Peyer's patch (tissue), 4 donors: ENCODE data around the gene MRPL36. TPM values are rescaled to one million over a fixed set of nuclear protein-coding genes. Genes with fewer than 3 reads are reported as not detected.

Source experiments
- DNase-seq, 3 donors: peaks; one replicate each; pipeline ENCODE4 v3.0.0-alpha.2; 2017 to 2019
- H3K27ac ChIP-seq, 4 donors: fragments of 200-600 bp; sonication (generic); one replicate each; pipeline ENCODE4 v1.5.1; 2016 to 2019
- H3K27me3 ChIP-seq, 2 donors: fragments of 200-600 bp; sonication (generic); one replicate each; pipeline ENCODE4 v1.5.1; 2019
- H3K36me3 ChIP-seq, 3 donors: fragments of 200-600 bp; sonication (generic); one replicate each; pipeline ENCODE4 v1.5.1; 2016 to 2019
- H3K4me1 ChIP-seq, 4 donors: fragments of 200-600 bp; sonication (generic); one replicate each; pipeline ENCODE4 v1.5.1; 2016 to 2019
- H3K4me3 ChIP-seq, 4 donors: fragments of 200-600 bp; sonication (generic); 1 replicate in 3 of 4; 2 replicates in 1 of 4; pipeline ENCODE4 v1.5.1; 2016 to 2019; ENCODE audit warnings: mild to moderate bottlenecking in 1 of 4
- H3K9me3 ChIP-seq, 4 donors: fragments of 200-600 bp; sonication (generic); one replicate each; pipeline ENCODE4 v1.5.1; 2016 to 2019; ENCODE audit warnings: mild to moderate bottlenecking in 1 of 4
- POLR2A ChIP-seq, 2 donors: fragments of 450-650 bp; IDR thresholded peaks; one replicate each; pipeline ENCODE4 v1.5.1; 2017; ENCODE audit warnings: antibody characterized with exemption in 2 of 2, mild to moderate bottlenecking in 2 of 2, moderate library complexity in 2 of 2
- total RNA-seq, 4 donors: library from RNA; depleted of rRNA; stranded (reverse); fragments of >200 nt; gene quantifications; one replicate each; pipeline ENCODE4 v1.1.0, GENCODE V29; 2016
- TF ChIP-seq, protein P1 (sequence below), 6 experiments: fragments of 450-650 bp in 4 of 6; fragments of 200-600 bp in 2 of 6; sonication (generic) in 1 of 6; IDR thresholded peaks; one replicate each; pipeline ENCODE4 v1.5.1; 2017 to 2019; ENCODE audit warnings: antibody characterized with exemption in 6 of 6, mild to moderate bottlenecking in 3 of 6, moderate library complexity in 1 of 6

Gene MRPL36
- total RNA-seq, 4 donors from 2014 or later, result 21.9 to 23.9 (median 23.3) TPM

DNA sequence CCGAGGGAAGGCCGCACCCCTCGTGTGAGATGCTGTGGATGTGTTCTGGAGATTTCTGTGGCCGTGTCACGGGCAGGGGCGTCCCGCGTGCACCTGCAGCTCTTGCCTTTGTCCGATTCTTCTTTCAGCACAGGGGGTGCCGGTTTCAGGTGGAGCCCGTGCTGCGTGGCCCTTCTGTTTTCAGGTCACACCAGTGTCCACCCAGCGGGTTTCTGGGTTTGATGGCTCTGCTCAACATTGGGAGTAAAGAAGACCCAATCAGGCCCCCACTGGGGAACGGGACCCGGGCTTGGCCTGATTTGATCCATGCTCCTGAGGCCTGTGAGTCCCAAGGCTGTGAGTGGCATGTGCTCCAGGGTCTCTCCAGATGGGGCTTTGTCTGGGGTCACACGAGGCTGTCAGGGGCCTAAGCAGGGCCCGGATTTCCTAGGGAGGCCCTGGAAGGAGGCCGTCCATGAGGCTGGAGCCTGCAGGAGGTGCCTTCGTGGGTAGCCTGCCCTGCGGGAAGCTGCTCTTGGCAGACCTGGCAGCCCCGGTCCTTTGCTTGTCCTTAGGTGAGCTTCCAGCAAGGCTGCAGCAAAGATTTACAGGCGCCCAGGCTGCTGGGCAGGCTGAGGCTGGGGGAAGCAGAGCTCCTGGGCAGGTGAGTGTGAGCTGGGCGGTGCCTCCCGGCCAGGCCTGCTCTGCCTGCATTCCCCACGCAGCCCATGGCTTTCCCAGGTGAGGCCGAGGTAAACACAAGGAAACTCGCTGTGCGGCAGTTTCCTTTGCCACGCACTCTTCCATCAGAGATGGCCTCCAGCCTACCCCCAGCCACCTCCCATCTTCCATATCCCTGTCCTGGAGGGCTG, 12.8 kb downstream of the MRPL36 start:
- H3K36me3 ChIP-seq, result no peaks in the 10 kb centered on the region
- no peaks in the 10 kb centered on the region for H3K9me3 ChIP-seq
- no peak overlapping the region for H3K4me3 ChIP-seq
- H3K27ac ChIP-seq, result no peak overlapping the region
- TF ChIP-seq, protein P1, sequence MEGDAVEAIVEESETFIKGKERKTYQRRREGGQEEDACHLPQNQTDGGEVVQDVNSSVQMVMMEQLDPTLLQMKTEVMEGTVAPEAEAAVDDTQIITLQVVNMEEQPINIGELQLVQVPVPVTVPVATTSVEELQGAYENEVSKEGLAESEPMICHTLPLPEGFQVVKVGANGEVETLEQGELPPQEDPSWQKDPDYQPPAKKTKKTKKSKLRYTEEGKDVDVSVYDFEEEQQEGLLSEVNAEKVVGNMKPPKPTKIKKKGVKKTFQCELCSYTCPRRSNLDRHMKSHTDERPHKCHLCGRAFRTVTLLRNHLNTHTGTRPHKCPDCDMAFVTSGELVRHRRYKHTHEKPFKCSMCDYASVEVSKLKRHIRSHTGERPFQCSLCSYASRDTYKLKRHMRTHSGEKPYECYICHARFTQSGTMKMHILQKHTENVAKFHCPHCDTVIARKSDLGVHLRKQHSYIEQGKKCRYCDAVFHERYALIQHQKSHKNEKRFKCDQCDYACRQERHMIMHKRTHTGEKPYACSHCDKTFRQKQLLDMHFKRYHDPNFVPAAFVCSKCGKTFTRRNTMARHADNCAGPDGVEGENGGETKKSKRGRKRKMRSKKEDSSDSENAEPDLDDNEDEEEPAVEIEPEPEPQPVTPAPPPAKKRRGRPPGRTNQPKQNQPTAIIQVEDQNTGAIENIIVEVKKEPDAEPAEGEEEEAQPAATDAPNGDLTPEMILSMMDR (IDR thresholded peaks at IDR 0.05), result no peak
- TF ChIP-seq POLR2A (IDR thresholded peaks at IDR 0.05), result no peak
- H3K27me3 ChIP-seq, result no peaks in the 10 kb centered on the region
- peak in 2 of 3 donors; percentile 31 to 41 for DNase-seq
- H3K4me1 ChIP-seq, result no peaks in the 10 kb centered on the region

DNA sequence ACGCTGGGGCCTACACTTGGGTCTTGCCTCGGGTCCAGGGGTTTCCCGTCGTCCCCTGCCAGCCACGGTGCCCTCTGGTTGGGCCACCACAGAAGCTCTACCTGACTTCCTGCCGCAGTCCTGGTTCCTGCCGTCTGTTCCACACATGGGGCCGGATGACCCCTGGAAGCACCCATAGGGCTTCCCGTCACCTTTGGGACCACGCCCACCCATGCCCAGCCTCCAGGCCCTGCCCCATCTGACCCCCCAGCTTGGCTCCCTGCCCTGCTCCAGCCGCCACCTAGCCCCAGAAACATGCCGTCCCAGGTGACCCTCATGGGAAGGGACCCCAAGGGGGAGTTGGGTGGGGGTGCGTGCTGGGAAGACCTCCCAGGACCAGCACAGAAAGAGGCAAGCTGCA, 13.7 kb downstream of the MRPL36 start:
- peak in 2 of 3 donors; percentile 34 to 41 for DNase-seq
- Histone ChIP-seq H3K9me3 (no peaks in the 10 kb centered on the region), H3K27ac (no peak overlapping the region), H3K27me3 (no peaks in the 10 kb centered on the region), H3K4me3 (no peak overlapping the region), H3K36me3 (no peaks in the 10 kb centered on the region), H3K4me1 (no peaks in the 10 kb centered on the region)
- TF ChIP-seq, protein P1 (IDR thresholded peaks at IDR 0.05), result no peak
- TF ChIP-seq POLR2A (IDR thresholded peaks at IDR 0.05), result no peak

DNA sequence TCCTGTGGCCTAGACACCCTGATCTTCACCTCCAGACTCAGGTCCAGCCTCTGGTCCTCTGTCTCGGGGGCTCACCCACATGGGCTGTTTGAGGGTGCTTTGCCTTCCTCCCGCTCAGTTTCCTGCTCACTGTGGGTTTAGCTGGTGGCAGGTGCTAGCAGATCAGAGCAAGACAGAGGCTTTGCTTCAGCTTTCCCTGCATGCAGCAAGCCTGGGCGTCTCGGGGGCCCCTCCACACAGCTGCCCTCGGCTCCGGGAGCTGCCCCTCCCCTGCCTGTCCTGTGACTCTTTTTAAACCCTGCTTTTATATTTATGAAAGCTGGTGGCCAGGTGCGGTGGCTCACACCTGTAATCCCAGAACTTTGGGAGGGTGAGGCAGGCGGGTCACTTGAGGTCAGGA, 14.6 kb downstream of the MRPL36 start:
- H3K4me1 ChIP-seq, result no peaks in the 10 kb centered on the region
- no peak overlapping the region for H3K4me3 ChIP-seq
- no peaks in the 10 kb centered on the region for H3K36me3 ChIP-seq
- peak in 2 of 3 donors; percentile 21 to 45 for DNase-seq
- H3K27ac ChIP-seq, result no peak overlapping the region
- no peaks in the 10 kb centered on the region for H3K27me3 ChIP-seq
- no peak for TF ChIP-seq POLR2A (IDR thresholded peaks at IDR 0.05)
- TF ChIP-seq, protein P1 (IDR thresholded peaks at IDR 0.05), result no peak
- no peaks in the 10 kb centered on the region for H3K9me3 ChIP-seq

DNA sequence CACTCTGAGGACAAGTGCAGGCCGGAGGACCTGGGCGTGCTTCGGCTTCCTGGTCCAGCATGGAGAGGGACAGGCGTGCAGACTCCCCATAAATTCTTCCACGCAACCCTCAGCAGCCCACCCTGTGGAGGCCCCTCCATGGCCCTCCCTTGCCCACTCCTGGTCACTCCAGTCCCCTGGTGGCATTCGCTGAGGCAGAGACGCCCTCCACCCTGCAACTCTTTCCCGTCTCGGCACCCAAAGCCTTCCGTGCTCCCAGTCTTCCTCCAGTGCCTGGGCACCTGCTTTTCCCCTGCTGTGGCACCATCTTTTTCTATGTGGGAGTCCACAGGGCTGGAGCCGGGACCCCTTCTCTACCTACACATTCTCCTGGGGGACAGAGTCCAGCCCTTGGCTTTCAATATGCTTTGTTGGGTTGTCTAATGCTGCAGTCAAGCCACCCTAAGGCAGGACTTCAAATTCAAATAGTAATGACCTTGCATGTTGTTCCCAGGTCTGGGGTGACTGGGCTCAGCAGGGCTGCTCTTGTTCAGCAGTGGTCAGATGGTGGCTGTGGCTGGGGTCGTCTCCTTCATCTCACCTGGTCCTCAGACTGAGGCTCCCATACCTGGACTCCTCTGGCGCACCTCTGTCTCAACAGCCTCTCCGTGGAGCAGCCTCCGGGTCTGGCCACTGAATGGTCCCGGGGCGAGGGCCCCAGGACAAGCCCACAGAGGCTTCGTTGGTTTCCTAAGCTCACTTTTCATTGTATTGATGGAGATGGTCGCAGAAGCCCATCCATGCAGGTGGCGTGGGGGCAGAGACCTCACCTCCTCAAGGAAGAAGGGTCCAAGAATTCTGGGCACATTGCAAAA, 15.2 kb downstream of the MRPL36 start:
- no peak for TF ChIP-seq POLR2A (IDR thresholded peaks at IDR 0.05)
- TF ChIP-seq, protein P1 (IDR thresholded peaks at IDR 0.05), result no peak
- no peaks in the 10 kb centered on the region for H3K27me3 ChIP-seq
- no peaks in the 10 kb centered on the region for H3K36me3 ChIP-seq
- H3K9me3 ChIP-seq, result no peaks in the 10 kb centered on the region
- DNase-seq, result peak in 2 of 3 donors; percentile 34 to 37
- no peak overlapping the region for H3K27ac ChIP-seq
- H3K4me3 ChIP-seq, result no peak overlapping the region
- no peaks in the 10 kb centered on the region for H3K4me1 ChIP-seq

DNA sequence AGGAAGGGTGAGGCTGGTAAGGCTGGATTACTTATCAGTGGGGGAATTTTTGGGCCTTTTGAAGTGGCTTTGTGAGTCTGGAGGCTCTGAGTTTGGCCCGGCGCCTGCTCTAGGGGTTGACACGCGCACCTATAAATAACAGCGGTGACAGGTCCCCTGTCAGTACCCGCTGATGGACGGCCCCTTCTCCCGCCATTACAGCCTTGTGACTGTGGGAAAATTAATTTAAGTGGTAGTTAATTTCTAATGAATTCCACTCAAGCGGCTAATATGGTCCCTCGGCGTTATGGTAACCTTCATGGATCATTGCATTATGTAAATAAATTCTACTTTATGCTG, 16.5 kb downstream of the MRPL36 start:
- peak in 1 of 3 donors; percentile 46 for DNase-seq
- no peak overlapping the region for H3K27ac ChIP-seq
- no peaks in the 10 kb centered on the region for H3K27me3 ChIP-seq

More for the DNA sequence above, 16.5 kb downstream of the MRPL36 start:
- Histone ChIP-seq H3K36me3 (no peaks in the 10 kb centered on the region), H3K4me1 (no peaks in the 10 kb centered on the region), H3K4me3 (no peak overlapping the region), H3K9me3 (no peaks in the 10 kb centered on the region)
- TF ChIP-seq POLR2A (IDR thresholded peaks at IDR 0.05), result no peak
